PC-9 (cell line): Measurements from ENCODE around the gene JAK1. TPM values are rescaled to one million over a fixed set of nuclear protein-coding genes. Genes with fewer than 3 reads are reported as not detected.

ENCODE experiments used
- BruUV-seq: library from RNA; stranded (reverse); fragments of 400-500 nt; replicated peaks from 2 replicates; lab custom pipeline; 2021; lab: Mats Ljungman, UMichigan
- CTCF ChIA-PET: fragments of 300-600 bp; sonication (Branson Sonifier 250); formaldehyde crosslinking; loops from one replicate; lab custom pipeline; 2022; ENCODE audit warnings: antibody characterized with exemption; lab: Charles Lee
- POLR2A ChIA-PET: fragments of 300-600 bp; sonication (Branson Sonifier 250); formaldehyde crosslinking; loops from one replicate; lab custom pipeline; 2022; ENCODE audit warnings: antibody characterized with exemption; ENCODE audit not compliant: unreplicated experiment; lab: Charles Lee
- DNase-seq, 2 experiments: peaks; one replicate each; pipeline versions ENCODE4 v3.0.0 to v3.0.0-alpha.2; 2015 to 2022; ENCODE audit warnings: mixed read lengths in 1 of 2
- H2AFZ ChIP-seq: fragments of 200-600 bp; sonication (generic); 2 replicates; pipeline ENCODE4 v1.8.1; 2017; ENCODE audit warnings: antibody characterized with exemption
- H3F3A ChIP-seq: fragments of 200-600 bp; sonication (generic); 2 replicates; pipeline ENCODE4 v1.8.1; 2017; ENCODE audit warnings: antibody characterized with exemption, mild to moderate bottlenecking, low read depth; ENCODE audit not compliant: insufficient read depth
- H3K27ac ChIP-seq: fragments of 200-600 bp; sonication (generic); 2 replicates; pipeline ENCODE4 v1.6.1; 2016; ENCODE audit warnings: mixed run types
- H3K27me3 ChIP-seq: fragments of 200-600 bp; sonication (generic); 2 replicates; pipeline ENCODE4 v1.6.1; 2016; ENCODE audit warnings: low read depth, mixed run types; ENCODE audit not compliant: insufficient read depth
- H3K36me3 ChIP-seq: fragments of 200-600 bp; sonication (generic); 2 replicates; pipeline ENCODE4 v1.6.1; 2016; ENCODE audit warnings: low read depth, mixed run types
- H3K4me1 ChIP-seq: fragments of 200-600 bp; sonication (generic); replicated peaks from 2 replicates; pipeline ENCODE4 v1.6.1; 2016; ENCODE audit warnings: mixed run types; ENCODE audit not compliant: insufficient read depth
- H3K4me2 ChIP-seq: fragments of 200-600 bp; sonication (generic); 2 replicates; pipeline ENCODE4 v1.6.1; 2017; ENCODE audit warnings: mixed run types
- H3K4me3 ChIP-seq: fragments of 200-600 bp; sonication (generic); 2 replicates; pipeline ENCODE4 v1.6.1; 2016; ENCODE audit warnings: mixed run types
- H3K79me2 ChIP-seq: fragments of 200-600 bp; sonication (generic); 2 replicates; pipeline ENCODE4 v1.6.1; 2017; ENCODE audit warnings: low read depth, mixed run types
- H3K9me2 ChIP-seq: fragments of 200-600 bp; sonication (generic); 2 replicates; pipeline ENCODE4 v1.8.1; 2017; ENCODE audit warnings: mild to moderate bottlenecking; ENCODE audit not compliant: insufficient read depth
- H3K9me3 ChIP-seq: fragments of 200-600 bp; sonication (generic); 2 replicates; pipeline ENCODE4 v1.8.1; 2016; ENCODE audit warnings: low read depth; ENCODE audit not compliant: insufficient read depth
- H4K20me1 ChIP-seq: fragments of 200-600 bp; sonication (generic); 2 replicates; pipeline ENCODE4 v1.8.1; 2017; ENCODE audit not compliant: insufficient read depth
- EZH2 ChIP-seq: fragments of 200-600 bp; sonication (generic); IDR thresholded peaks from 2 replicates; pipeline ENCODE4 v1.8.0; 2017; ENCODE audit warnings: antibody characterized with exemption, low read depth
- intact Hi-C: fragments of 100-400 bp; cut with micrococcal nuclease; formaldehyde crosslinking; loops from one replicate; pipeline ENCODE4 v1.10.0; 2022; ENCODE audit not compliant: unreplicated experiment
- total RNA-seq: library from RNA; stranded (reverse); gene quantifications from 2 replicates; pipeline ENCODE4 v1.2.3, GENCODE V29; 2021
- TF ChIP-seq, protein P1 (sequence below): fragments of 200-600 bp; sonication (generic); conservative IDR thresholded peaks from 2 replicates; pipeline ENCODE4 v1.6.1; 2017; ENCODE audit warnings: mixed run types, antibody characterized with exemption, mild to moderate bottlenecking, moderate library complexity

The JAK1 gene
- total RNA-seq, 1 experiment from 2014 or later = 88.5 TPM

DNA sequence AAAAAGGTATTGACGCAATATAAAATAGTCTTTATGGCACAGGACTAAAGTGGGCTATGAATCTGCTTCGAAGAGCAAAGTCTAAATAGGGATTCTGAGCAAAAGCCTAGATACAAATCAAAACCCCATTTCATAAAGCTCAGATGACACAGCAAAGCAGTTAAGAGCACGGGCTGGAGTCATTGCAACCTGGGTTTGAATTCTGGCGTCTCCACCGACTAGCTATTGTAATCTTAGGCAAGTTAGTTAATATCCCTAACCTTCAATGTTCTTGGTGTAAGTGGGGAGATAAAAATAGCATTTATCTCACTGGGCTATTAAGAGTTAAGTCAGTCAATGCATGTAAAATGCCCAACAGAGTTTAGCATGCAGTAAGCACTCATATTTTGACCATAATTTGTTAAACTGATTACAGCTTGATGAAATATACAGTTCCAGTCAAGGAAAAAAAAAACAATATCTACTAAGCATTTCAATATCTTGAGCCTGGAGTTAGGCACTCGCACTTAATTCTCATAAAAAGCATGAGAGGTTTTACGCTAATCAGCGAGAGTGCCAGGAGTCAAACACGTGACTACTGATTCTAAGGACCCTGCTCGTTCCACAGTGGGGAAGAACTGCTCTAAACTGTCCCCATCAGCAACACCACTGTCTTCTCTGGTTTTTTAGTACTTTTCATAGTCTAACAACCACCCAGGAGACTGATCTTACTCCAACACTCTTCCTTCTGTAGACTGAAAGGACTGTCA, 75.5 kb downstream of the JAK1 start:
- Histone ChIP-seq H3K27ac (no peak overlapping the region), H3F3A (no peaks in the 10 kb centered on the region), H3K27me3 (no peaks in the 10 kb centered on the region), H3K4me2 (no peak overlapping the region), H2AFZ (no peak overlapping the region), H3K9me2 (no peaks in the 10 kb centered on the region), H3K4me3 (no peak overlapping the region), H4K20me1 (peaks cover 11% of the 10 kb centered on the region; the same call in 1 of the 2 replicates), H3K4me1 (no peaks in the 10 kb centered on the region), H3K9me3 (no peaks in the 10 kb centered on the region), H3K79me2 (peaks cover 52% of the 10 kb centered on the region), H3K36me3 (no peaks in the 10 kb centered on the region)
- BruUV-seq = no TSS peak
- intact Hi-C loops = no loop called here
- POLR2A ChIA-PET = interaction anchor here (0.6 kb wide), 1 partner anchor 13 kb away, joined by 5 read pairs; no protein-coding TSS in a partner anchor
- TF ChIP-seq EZH2 = no peak
- TF ChIP-seq, protein P1, sequence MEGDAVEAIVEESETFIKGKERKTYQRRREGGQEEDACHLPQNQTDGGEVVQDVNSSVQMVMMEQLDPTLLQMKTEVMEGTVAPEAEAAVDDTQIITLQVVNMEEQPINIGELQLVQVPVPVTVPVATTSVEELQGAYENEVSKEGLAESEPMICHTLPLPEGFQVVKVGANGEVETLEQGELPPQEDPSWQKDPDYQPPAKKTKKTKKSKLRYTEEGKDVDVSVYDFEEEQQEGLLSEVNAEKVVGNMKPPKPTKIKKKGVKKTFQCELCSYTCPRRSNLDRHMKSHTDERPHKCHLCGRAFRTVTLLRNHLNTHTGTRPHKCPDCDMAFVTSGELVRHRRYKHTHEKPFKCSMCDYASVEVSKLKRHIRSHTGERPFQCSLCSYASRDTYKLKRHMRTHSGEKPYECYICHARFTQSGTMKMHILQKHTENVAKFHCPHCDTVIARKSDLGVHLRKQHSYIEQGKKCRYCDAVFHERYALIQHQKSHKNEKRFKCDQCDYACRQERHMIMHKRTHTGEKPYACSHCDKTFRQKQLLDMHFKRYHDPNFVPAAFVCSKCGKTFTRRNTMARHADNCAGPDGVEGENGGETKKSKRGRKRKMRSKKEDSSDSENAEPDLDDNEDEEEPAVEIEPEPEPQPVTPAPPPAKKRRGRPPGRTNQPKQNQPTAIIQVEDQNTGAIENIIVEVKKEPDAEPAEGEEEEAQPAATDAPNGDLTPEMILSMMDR = no peak
- CTCF ChIA-PET = no interaction called here
- DNase-seq = no peak

DNA sequence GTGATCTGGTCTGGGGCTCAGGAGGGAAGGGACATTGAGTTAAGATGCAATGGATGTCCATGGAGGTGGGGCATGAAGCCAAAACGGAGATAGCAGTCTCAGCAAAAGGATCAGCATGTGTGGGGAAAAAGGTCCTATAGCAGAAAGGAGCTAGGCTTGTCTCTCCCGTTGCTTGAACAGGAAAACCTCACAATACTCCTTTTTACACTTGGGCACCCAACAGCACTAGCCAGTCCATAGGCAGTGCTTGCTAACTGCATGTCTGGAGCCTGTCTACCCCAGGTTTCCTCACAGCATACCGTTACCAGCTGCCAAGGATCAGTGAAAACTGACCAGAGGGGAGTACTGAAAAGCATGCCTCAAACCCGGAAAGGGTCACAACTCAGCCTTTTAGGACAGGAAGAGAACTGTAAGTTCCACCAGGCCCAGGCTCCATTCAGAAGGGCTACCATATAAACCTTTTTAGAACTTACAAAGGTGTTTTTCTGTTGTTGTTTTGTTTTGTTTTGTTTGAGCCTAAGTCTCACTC, 78.6 kb downstream of the JAK1 start:
- DNase-seq = no peak
- CTCF ChIA-PET = no interaction called here
- peaks cover 23% of the 10 kb centered on the region for H3K79me2 ChIP-seq

DNA sequence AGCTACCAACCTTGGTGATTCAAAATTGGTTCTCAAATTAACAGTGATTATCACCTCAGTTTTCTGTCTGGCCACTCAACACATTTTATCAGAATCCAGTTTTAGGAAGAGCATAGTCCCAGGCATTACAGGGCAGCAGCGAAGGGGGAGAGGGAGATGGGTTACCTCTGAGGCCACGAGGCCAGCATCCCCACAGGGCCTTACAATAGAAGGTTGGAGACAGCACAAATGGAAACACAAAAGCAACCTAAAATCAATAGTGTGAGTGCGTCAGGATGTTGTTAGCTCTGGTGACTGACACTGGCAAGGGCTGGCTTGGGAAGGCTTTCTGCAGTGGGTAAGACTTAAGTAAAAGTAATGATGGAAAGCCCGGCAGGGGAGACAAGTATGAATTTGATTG, 79.5 kb downstream of the JAK1 start:
- no peaks in the 10 kb centered on the region for H3K9me3 ChIP-seq
- no peak overlapping the region for H3K4me3 ChIP-seq
- no peak for DNase-seq
- no peak overlapping the region for H3K4me2 ChIP-seq
- H2AFZ ChIP-seq = no peak overlapping the region
- H3K36me3 ChIP-seq = no peaks in the 10 kb centered on the region; the same call in 1 of the 2 replicates
- ChIA-PET POLR2A (no interaction called here), CTCF (no interaction called here)
- peaks cover 15% of the 10 kb centered on the region for H3K79me2 ChIP-seq
- H3K27me3 ChIP-seq = no peaks in the 10 kb centered on the region
- no peaks in the 10 kb centered on the region; the same call in 1 of the 2 replicates for H4K20me1 ChIP-seq
- no peaks in the 10 kb centered on the region for H3K4me1 ChIP-seq
- H3K27ac ChIP-seq = no peak overlapping the region
- no TSS peak for BruUV-seq
- no peaks in the 10 kb centered on the region for H3K9me2 ChIP-seq
- intact Hi-C loops = no loop called here
- no peaks in the 10 kb centered on the region for H3F3A ChIP-seq
- no peak for TF ChIP-seq EZH2
- TF ChIP-seq, protein P1 = no peak

More for the DNA sequence above, 78.6 kb downstream of the JAK1 start:
- intact Hi-C loops = no loop called here
- H3K36me3 ChIP-seq = no peaks in the 10 kb centered on the region
- no peak for TF ChIP-seq EZH2
- TF ChIP-seq, protein P1 = no peak
- H3F3A ChIP-seq = no peaks in the 10 kb centered on the region
- no TSS peak for BruUV-seq
- no peak overlapping the region for H3K27ac ChIP-seq
- no peaks in the 10 kb centered on the region for H3K27me3 ChIP-seq
- POLR2A ChIA-PET = no interaction called here
- no peaks in the 10 kb centered on the region for H3K9me2 ChIP-seq
- no peak overlapping the region for H2AFZ ChIP-seq
- no peak overlapping the region for H3K4me2 ChIP-seq
- H3K9me3 ChIP-seq = no peaks in the 10 kb centered on the region
- peaks cover 7% of the 10 kb centered on the region; the same call in 1 of the 2 replicates for H4K20me1 ChIP-seq
- H3K4me3 ChIP-seq = no peak overlapping the region
- H3K4me1 ChIP-seq = no peaks in the 10 kb centered on the region
